Tibial artery (tissue), 4 donors: Measurements from ENCODE around the gene NHERF2.

Source experiments
- DNase-seq, 2 donors: peaks; one replicate each; pipeline ENCODE4 v3.0.0-alpha.2; 2019
- H3K27ac ChIP-seq, 2 donors: fragments of 200-600 bp; sonication (generic) in 1 of 2; 1 replicate in 1 of 2; 2 replicates in 1 of 2; pipeline ENCODE4 v1.5.1; 2018 to 2019; ENCODE audit warnings: mild to moderate bottlenecking in 1 of 2
- H3K27me3 ChIP-seq, 2 donors: fragments of 200-600 bp; sonication (generic) in 1 of 2; one replicate each; pipeline versions ENCODE4 v1.5.1 to v1.6.0; 2016 to 2019
- H3K36me3 ChIP-seq, 3 donors: fragments of 200-600 bp; sonication (generic) in 2 of 3; one replicate each; pipeline ENCODE4 v1.5.1; 2016 to 2019; ENCODE audit warnings: mild to moderate bottlenecking in 2 of 3
- H3K4me1 ChIP-seq, 4 donors: fragments of 200-600 bp; sonication (generic) in 2 of 4; 1 replicate in 3 of 4; 2 replicates in 1 of 4; pipeline ENCODE4 v1.5.1; 2016 to 2019
- H3K4me3 ChIP-seq, 2 donors: fragments of 200-600 bp; sonication (generic) in 1 of 2; 1 replicate in 1 of 2; 2 replicates in 1 of 2; pipeline ENCODE4 v1.5.1; 2018 to 2019; ENCODE audit warnings: mild to moderate bottlenecking in 2 of 2
- H3K9me3 ChIP-seq, 3 donors: fragments of 200-600 bp; sonication (generic) in 1 of 3; one replicate each; pipeline ENCODE4 v1.5.1; 2016 to 2019
- intact Hi-C: fragments of 100-400 bp; cut with DNase I; formaldehyde crosslinking; loops from one replicate; pipeline ENCODE4 v1.15.0; 2023; ENCODE audit warnings: low total_unique reads
- TF ChIP-seq, protein P1 (sequence below), 2 experiments: fragments of 200-600 bp in 1 of 2; fragments of 450-650 bp in 1 of 2; IDR thresholded peaks; one replicate each; pipeline ENCODE4 v1.5.1; 2017 to 2019; ENCODE audit warnings: antibody characterized with exemption in 2 of 2, mild to moderate bottlenecking in 1 of 2, moderate library complexity in 1 of 2

The NHERF2 gene

GRCh38 chr16:2038382-2039231, 11.9 kb downstream of the NHERF2 start:
- TF ChIP-seq, protein P1, sequence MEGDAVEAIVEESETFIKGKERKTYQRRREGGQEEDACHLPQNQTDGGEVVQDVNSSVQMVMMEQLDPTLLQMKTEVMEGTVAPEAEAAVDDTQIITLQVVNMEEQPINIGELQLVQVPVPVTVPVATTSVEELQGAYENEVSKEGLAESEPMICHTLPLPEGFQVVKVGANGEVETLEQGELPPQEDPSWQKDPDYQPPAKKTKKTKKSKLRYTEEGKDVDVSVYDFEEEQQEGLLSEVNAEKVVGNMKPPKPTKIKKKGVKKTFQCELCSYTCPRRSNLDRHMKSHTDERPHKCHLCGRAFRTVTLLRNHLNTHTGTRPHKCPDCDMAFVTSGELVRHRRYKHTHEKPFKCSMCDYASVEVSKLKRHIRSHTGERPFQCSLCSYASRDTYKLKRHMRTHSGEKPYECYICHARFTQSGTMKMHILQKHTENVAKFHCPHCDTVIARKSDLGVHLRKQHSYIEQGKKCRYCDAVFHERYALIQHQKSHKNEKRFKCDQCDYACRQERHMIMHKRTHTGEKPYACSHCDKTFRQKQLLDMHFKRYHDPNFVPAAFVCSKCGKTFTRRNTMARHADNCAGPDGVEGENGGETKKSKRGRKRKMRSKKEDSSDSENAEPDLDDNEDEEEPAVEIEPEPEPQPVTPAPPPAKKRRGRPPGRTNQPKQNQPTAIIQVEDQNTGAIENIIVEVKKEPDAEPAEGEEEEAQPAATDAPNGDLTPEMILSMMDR (IDR thresholded peaks at IDR 0.05) = no peak
- Histone ChIP-seq H3K4me3 (no peak overlapping the region), H3K36me3 (peaks cover 0 to 31% (median 15%) of the 10 kb centered on the region in 3 donors), H3K27me3 (no peaks in the 10 kb centered on the region), H3K4me1 (peaks cover 6 to 83% (median 64%) of the 10 kb centered on the region in 4 donors), H3K9me3 (no peaks in the 10 kb centered on the region), H3K27ac (peak overlapping the region; percentile 96 to 98)
- intact Hi-C loops = no loop called here
- no peak for DNase-seq

GRCh38 chr16:2039274-2040031, 12.8 kb downstream of the NHERF2 start:
- Histone ChIP-seq H3K27me3 (no peaks in the 10 kb centered on the region), H3K36me3 (peaks cover 0 to 38% (median 15%) of the 10 kb centered on the region in 3 donors), H3K4me1 (peaks cover 6 to 85% (median 66%) of the 10 kb centered on the region in 4 donors), H3K9me3 (no peaks in the 10 kb centered on the region), H3K4me3 (no peak overlapping the region), H3K27ac (peak overlapping the region; percentile 96 to 98)
- intact Hi-C loops = no loop called here
- peak; percentile 62 to 87 for DNase-seq
- TF ChIP-seq, protein P1 (IDR thresholded peaks at IDR 0.05) = no peak

GRCh38 chr16:2040041-2040786, 13.5 kb downstream of the NHERF2 start:
- Histone ChIP-seq H3K27me3 (no peaks in the 10 kb centered on the region), H3K9me3 (no peaks in the 10 kb centered on the region), H3K4me3 (no peak overlapping the region), H3K36me3 (peaks cover 0 to 41% (median 15%) of the 10 kb centered on the region in 3 donors), H3K27ac (peak overlapping the region; percentile 96 to 98), H3K4me1 (peaks cover 2 to 78% (median 60%) of the 10 kb centered on the region in 4 donors)
- DNase-seq = no peak
- TF ChIP-seq, protein P1 (IDR thresholded peaks at IDR 0.05) = no peak
- intact Hi-C loops = no loop called here

- peak overlapping the region; percentile 96 to 98 for H3K27ac ChIP-seq
- no peaks in the 10 kb centered on the region for H3K9me3 ChIP-seq
These were observed 14.3 kb downstream of the NHERF2 start for GRCh38 chr16:2040787-2041522.

More at GRCh38 chr16:2040787-2041522, 14.3 kb downstream of the NHERF2 start:
- TF ChIP-seq, protein P1 (IDR thresholded peaks at IDR 0.05) = no peak
- H3K4me3 ChIP-seq = no peak overlapping the region
- H3K4me1 ChIP-seq = peaks cover 0 to 74% (median 55%) of the 10 kb centered on the region in 4 donors
- DNase-seq = no peak
- intact Hi-C loops = no loop called here
- no peaks in the 10 kb centered on the region for H3K27me3 ChIP-seq
- H3K36me3 ChIP-seq = peaks cover 0 to 41% (median 15%) of the 10 kb centered on the region in 3 donors
